Transverse colon (tissue), 3 donors: ENCODE data around the gene CAPN5.

Experiments
- CTCF ChIP-seq, 5 experiments: fragments of 200-600 bp in 3 of 5; fragments of 450-650 bp in 2 of 5; sonication (generic) in 3 of 5; IDR thresholded peaks; 1 replicate in 2 of 5; 2 replicates in 3 of 5; pipeline ENCODE4 v1.5.1; 2016 to 2017; ENCODE audit warnings: antibody characterized with exemption in 5 of 5, inconsistent platforms in 3 of 5, mild to moderate bottlenecking in 2 of 5, moderate library complexity in 1 of 5
- EP300 ChIP-seq: sonication (generic); formaldehyde crosslinking; IDR thresholded peaks from one replicate; pipeline ENCODE4 v1.6.1; 2017; ENCODE audit warnings: antibody characterized with exemption, low read depth
- POLR2A ChIP-seq: fragments of 450-650 bp; IDR thresholded peaks from one replicate; pipeline ENCODE4 v1.6.1; 2016; ENCODE audit warnings: antibody characterized with exemption, mild to moderate bottlenecking, moderate library complexity

DNA sequence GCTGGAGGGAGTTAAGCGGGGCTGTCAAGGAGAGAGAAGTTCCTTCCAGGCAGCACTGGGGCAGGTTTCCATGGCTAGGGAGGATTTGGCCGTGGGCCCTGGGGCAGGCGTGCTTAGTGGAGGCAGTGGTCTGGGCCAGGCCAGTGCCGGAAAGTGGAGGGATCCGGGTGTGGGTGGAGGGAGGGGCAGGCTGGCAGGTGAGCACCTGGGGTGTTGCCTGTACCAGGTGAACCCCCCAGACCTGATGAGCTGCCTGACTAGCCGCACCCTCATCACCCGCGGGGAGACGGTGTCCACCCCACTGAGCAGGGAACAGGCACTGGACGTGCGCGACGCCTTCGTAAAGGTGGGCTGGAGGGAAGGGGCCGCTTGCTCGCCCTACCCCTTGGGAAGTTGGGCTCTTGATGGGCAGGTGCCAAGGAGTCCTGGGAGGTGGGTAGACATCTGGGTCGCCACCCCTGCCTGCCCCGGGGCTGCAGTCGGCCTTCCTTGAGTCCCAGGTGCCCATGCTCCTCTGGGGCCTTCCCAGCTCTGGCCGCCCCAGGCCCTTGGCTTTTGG is 93.2 kb downstream of the CAPN5 start:
- TF ChIP-seq CTCF (IDR thresholded peaks at IDR 0.05), result no peak
- no peak for TF ChIP-seq POLR2A
- TF ChIP-seq EP300, result no peak
